ENCODE results near the gene DPY19L3.

DNA sequence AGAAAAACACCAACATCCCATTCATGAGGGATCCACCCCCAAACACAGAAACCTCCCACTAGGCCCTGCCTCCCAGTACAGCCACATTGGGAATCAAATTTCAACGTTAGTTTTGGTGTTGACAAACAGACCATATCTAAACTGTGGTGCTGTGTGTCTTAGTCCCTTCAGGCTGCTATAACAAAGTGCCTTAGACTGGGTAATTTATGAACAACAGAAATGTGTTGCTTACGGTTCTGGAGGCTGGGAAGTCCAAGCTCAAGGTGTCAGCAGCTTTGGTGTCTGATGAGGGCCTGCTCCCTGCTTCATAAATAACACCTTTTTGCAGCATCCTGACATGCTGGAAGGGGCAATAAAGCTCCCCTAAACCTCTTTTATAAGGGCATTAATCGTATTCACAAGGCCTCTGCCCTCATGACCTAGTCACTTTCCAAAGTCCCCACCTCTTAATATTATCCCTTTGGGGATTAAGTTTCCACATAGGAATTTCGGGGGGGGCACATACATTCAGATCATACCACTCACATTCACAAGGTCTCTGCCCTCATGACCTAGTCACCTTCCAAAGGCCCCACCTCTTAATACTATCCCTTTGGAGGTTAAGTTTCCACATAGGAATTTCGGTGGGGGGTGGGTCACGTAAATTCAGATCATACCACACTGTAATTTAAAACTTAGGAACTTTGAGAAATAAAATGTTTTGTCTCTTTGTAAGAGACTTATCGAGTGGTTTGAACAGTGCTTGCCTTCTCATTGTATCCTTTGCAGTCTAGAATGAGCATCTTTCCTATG lies 32.6 kb upstream of the DPY19L3 start:
- TF ChIP-seq EP300 (IDR thresholded peaks at IDR 0.05) = no peak
- TF ChIP-seq, protein P1, sequence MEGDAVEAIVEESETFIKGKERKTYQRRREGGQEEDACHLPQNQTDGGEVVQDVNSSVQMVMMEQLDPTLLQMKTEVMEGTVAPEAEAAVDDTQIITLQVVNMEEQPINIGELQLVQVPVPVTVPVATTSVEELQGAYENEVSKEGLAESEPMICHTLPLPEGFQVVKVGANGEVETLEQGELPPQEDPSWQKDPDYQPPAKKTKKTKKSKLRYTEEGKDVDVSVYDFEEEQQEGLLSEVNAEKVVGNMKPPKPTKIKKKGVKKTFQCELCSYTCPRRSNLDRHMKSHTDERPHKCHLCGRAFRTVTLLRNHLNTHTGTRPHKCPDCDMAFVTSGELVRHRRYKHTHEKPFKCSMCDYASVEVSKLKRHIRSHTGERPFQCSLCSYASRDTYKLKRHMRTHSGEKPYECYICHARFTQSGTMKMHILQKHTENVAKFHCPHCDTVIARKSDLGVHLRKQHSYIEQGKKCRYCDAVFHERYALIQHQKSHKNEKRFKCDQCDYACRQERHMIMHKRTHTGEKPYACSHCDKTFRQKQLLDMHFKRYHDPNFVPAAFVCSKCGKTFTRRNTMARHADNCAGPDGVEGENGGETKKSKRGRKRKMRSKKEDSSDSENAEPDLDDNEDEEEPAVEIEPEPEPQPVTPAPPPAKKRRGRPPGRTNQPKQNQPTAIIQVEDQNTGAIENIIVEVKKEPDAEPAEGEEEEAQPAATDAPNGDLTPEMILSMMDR (IDR thresholded peaks at IDR 0.05) = no peak
- no peak for TF ChIP-seq POLR2A (IDR thresholded peaks at IDR 0.05)
- TF ChIP-seq POLR2AphosphoS5 (IDR thresholded peaks at IDR 0.05) = no peak
